ENCODE measurements around the gene TDRD3. TPM values are rescaled to one million over a fixed set of nuclear protein-coding genes. Genes with fewer than 3 reads are reported as not detected.

The TDRD3 gene
- total RNA-seq, 1 donor from 2014 or later, result 10.7 TPM

GRCh38 chr13:60612593-60612992, 215.6 kb downstream of the TDRD3 start:
- Mint-ChIP-seq H3K4me1 (ENCODE audit: low read depth, unreplicated experiment) (no peaks in the 10 kb centered on the region), H3K9me3 (ENCODE audit: unreplicated experiment) (no peaks in the 10 kb centered on the region), H3K27me3 (ENCODE audit: low read depth, unreplicated experiment) (peaks cover 3% of the 10 kb centered on the region), H3K4me3 (ENCODE audit: unreplicated experiment) (no peak overlapping the region), H3K27ac (ENCODE audit: unreplicated experiment) (no peak overlapping the region), H3K36me3 (ENCODE audit: low read depth, unreplicated experiment) (no peaks in the 10 kb centered on the region)
- H3K27ac ChIP-seq (ENCODE audit: low read depth, low read length), result no peak overlapping the region
- no peaks in the 10 kb centered on the region for H4K20me1 ChIP-seq (ENCODE audit: insufficient read depth, low read length)
- FAIRE-seq, result no peak
- no peak for TF ChIP-seq EZH2 (IDR thresholded peaks at IDR 0.05; ENCODE audit: insufficient read depth, low read length)
- no peak for TF ChIP-seq CTCF (IDR thresholded peaks at IDR 0.05; ENCODE audit: insufficient read depth, low read depth, low read length)
- DNase-seq (ENCODE audit: low read depth), result no peak
- H3K9me3 ChIP-seq (ENCODE audit: insufficient read depth, low read depth, low read length), result no peaks in the 10 kb centered on the region
- H3K4me1 ChIP-seq (ENCODE audit: insufficient read depth, low read length), result no peaks in the 10 kb centered on the region
- H3K4me2 ChIP-seq (ENCODE audit: low read length), result no peak overlapping the region
- no peak overlapping the region for H3K9ac ChIP-seq (ENCODE audit: low read length)
- no peak overlapping the region for H3K4me3 ChIP-seq (ENCODE audit: insufficient read depth, low read depth, low read length)
- no peaks in the 10 kb centered on the region for H3K79me2 ChIP-seq (ENCODE audit: insufficient read depth, low read length)
- H2AFZ ChIP-seq (ENCODE audit: low read depth, low read length), result no peak overlapping the region
- H3K36me3 ChIP-seq (ENCODE audit: insufficient read depth, low read length), result no peaks in the 10 kb centered on the region
- H3K27me3 ChIP-seq (ENCODE audit: insufficient read depth, low read length), result peaks cover 13% of the 10 kb centered on the region

GRCh38 chr13:60613080-60613479, 216.1 kb downstream of the TDRD3 start:
- no peak overlapping the region for H3K9ac ChIP-seq (ENCODE audit: low read length)
- no peak overlapping the region for H3K4me2 ChIP-seq (ENCODE audit: low read length)
- no peak overlapping the region for H3K27ac ChIP-seq (ENCODE audit: low read depth, low read length)
- H3K4me1 Mint-ChIP-seq (ENCODE audit: low read depth, unreplicated experiment), result no peaks in the 10 kb centered on the region
- no peaks in the 10 kb centered on the region for H3K9me3 ChIP-seq (ENCODE audit: insufficient read depth, low read depth, low read length)
- no peaks in the 10 kb centered on the region for H3K4me1 ChIP-seq (ENCODE audit: insufficient read depth, low read length)
- H3K9me3 Mint-ChIP-seq (ENCODE audit: unreplicated experiment), result no peaks in the 10 kb centered on the region
- peaks cover 3% of the 10 kb centered on the region for H3K27me3 Mint-ChIP-seq (ENCODE audit: low read depth, unreplicated experiment)
- DNase-seq (ENCODE audit: low read depth) (no peak), FAIRE-seq (no peak)
- H3K4me3 ChIP-seq (ENCODE audit: insufficient read depth, low read depth, low read length), result no peak overlapping the region
- H3K36me3 Mint-ChIP-seq (ENCODE audit: low read depth, unreplicated experiment), result no peaks in the 10 kb centered on the region
- TF ChIP-seq CTCF (IDR thresholded peaks at IDR 0.05; ENCODE audit: insufficient read depth, low read depth, low read length) (no peak), EZH2 (IDR thresholded peaks at IDR 0.05; ENCODE audit: insufficient read depth, low read length) (no peak)
- H3K4me3 Mint-ChIP-seq (ENCODE audit: unreplicated experiment), result no peak overlapping the region
- H3K27ac Mint-ChIP-seq (ENCODE audit: unreplicated experiment), result no peak overlapping the region
- H2AFZ ChIP-seq (ENCODE audit: low read depth, low read length), result no peak overlapping the region
- H4K20me1 ChIP-seq (ENCODE audit: insufficient read depth, low read length), result no peaks in the 10 kb centered on the region
- peaks cover 13% of the 10 kb centered on the region for H3K27me3 ChIP-seq (ENCODE audit: insufficient read depth, low read length)
- no peaks in the 10 kb centered on the region for H3K79me2 ChIP-seq (ENCODE audit: insufficient read depth, low read length)
- H3K36me3 ChIP-seq (ENCODE audit: insufficient read depth, low read length), result no peaks in the 10 kb centered on the region

GRCh38 chr13:60617991-60618733, 221.1 kb downstream of the TDRD3 start:
- Histone ChIP-seq H3K9me3 (ENCODE audit: insufficient read depth, low read depth, low read length) (no peaks in the 10 kb centered on the region), H3K27ac (ENCODE audit: low read depth, low read length) (no peak overlapping the region), H3K4me2 (ENCODE audit: low read length) (no peak overlapping the region), H3K9ac (ENCODE audit: low read length) (no peak overlapping the region), H4K20me1 (ENCODE audit: insufficient read depth, low read length) (no peaks in the 10 kb centered on the region), H3K79me2 (ENCODE audit: insufficient read depth, low read length) (no peaks in the 10 kb centered on the region), H3K4me3 (ENCODE audit: insufficient read depth, low read depth, low read length) (no peak overlapping the region), H3K36me3 (ENCODE audit: insufficient read depth, low read length) (no peaks in the 10 kb centered on the region), H3K4me1 (ENCODE audit: insufficient read depth, low read length) (no peaks in the 10 kb centered on the region), H3K27me3 (ENCODE audit: insufficient read depth, low read length) (peaks cover 5% of the 10 kb centered on the region), H2AFZ (ENCODE audit: low read depth, low read length) (no peak overlapping the region)
- H3K36me3 Mint-ChIP-seq (ENCODE audit: low read depth, unreplicated experiment), result no peaks in the 10 kb centered on the region
- H3K4me3 Mint-ChIP-seq (ENCODE audit: unreplicated experiment), result no peak overlapping the region
- no peaks in the 10 kb centered on the region for H3K9me3 Mint-ChIP-seq (ENCODE audit: unreplicated experiment)
- DNase-seq (ENCODE audit: low read depth), result peak; percentile 22
- FAIRE-seq, result no peak
- TF ChIP-seq CTCF (IDR thresholded peaks at IDR 0.05; ENCODE audit: insufficient read depth, low read depth, low read length) (peak; percentile 44), EZH2 (IDR thresholded peaks at IDR 0.05; ENCODE audit: insufficient read depth, low read length) (no peak)
- H3K27me3 Mint-ChIP-seq (ENCODE audit: low read depth, unreplicated experiment), result no peaks in the 10 kb centered on the region
- peaks cover 17% of the 10 kb centered on the region for H3K4me1 Mint-ChIP-seq (ENCODE audit: low read depth, unreplicated experiment)
- H3K27ac Mint-ChIP-seq (ENCODE audit: unreplicated experiment), result no peak overlapping the region
